NCI-H774 (cell line): ENCODE measurements around the gene PFKL.
"Not testable (repeated sequence)": the region's sequence is repeated elsewhere in the genome, so short reads cannot be mapped to it uniquely, and the experiment has no call there.

Source experiments
- DNase-seq: peaks from one replicate; lab custom pipeline; 2025; lab: John Stamatoyannopoulos, UW

Gene PFKL

DNA sequence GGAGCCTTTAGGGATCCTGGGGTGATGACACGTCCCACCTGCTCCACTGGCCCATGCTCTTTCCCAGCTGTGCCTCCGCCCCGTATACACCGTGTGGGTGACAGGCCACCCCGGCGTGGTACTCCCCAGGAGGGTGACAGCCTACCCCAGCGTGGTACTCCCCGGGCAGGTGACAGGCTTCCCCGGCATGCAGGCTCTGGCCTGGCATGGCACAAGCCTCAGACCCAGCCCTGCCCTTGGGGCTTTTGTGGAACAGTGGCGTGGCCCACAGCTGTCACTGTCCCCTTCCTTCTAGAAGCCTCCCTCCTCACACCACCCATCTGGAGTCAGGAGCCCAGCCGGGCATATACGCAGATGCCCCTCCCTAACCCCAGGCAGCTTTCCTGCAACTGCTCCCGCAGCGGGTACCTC lies 4.7 kb upstream of the PFKL start:
- no peak for DNase-seq

DNA sequence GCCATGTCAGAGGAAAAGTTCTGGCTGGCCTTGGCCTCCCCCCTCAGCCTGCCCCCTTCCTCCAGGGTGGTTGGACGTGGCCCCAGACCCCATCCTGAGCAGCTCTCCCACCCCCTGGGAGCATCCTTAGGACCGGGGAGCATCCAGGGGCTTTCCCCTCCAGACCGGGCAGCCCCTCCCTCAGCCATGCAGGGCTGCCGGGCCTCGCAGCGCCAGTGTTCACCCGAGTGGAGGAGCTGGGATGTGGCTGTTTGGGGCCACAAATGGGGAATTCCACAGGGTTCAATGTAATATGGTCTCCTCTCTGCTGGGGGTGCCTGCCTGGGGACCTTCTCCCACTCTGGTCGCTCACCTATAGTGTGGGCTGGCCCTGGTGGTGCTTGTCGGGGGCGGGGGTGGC lies 4.2 kb upstream of the PFKL start:
- no peak for DNase-seq

DNA sequence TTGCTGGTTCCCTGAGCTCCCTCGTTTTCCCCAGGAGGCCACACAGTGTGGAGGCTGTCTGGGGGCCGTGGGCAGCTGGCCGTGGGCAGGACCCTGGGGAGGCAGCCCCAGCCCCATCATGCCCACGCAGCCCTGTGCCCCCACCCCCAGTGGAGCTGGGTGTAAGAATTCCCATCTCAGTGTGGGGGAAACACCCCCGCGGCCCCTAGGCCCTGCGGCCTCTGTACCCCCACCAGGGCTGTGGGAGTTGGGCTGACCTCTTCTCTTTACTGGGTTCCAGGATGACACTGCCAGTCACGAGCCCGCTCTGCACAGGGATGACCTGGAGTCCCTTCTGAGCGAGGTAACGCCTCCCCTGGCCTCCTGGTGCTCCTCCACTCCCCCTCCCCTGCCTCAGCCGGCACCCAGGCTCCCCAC lies 3.7 kb upstream of the PFKL start:
- no peak for DNase-seq

DNA sequence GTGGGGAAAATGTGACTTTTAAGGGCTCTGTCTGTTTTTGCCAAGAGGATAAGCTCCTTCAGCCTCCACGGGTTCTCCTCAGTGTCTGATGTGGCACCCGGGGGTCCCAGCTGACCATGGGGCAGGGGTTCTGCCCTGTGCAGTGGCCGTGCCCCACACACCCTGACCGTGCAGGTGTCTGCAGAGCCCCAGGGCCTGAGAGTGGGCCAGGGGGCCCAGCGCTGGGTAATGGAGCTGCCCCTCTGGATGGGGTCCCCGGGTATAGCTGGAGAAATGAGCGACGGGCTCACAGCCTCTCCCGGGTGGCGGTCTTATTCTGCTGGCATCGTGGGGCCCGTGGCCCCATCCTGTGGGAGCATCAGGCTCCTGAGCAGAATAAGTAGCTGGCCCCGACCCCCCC lies 2.9 kb upstream of the PFKL start:
- no peak for DNase-seq

DNA sequence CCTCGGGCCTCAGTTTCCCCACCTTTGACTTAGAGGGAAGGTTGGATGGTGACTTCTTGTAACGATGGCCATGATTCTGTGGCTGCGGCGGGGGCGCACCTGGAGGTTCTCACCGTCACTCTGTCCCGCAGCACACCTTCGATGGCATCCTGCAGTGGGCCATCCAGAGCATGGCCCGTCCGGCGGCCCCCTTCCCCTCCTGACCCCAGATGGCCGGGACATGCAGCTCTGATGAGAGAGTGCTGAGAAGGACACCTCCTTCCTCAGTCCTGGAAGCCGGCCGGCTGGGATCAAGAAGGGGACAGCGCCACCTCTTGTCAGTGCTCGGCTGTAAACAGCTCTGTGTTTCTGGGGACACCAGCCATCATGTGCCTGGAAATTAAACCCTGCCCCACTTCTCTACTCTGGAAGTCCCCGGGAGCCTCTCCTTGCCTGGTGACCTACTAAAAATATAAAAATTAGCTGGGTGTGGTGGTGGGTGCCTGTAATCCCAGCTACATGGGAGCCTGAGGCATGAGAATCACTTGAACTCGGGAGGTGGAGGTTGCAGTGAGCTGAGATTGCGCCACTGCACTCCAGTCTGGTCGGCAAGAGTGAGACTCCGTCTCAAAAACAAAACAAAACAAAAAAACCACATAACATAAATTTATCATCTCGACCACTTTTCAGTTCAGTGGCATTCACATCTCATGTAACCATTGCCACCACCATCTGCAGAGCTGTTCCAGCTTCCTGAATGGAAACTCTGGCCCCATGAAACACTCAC lies 2.1 kb upstream of the PFKL start:
- DNase-seq: peak; percentile 28

DNA sequence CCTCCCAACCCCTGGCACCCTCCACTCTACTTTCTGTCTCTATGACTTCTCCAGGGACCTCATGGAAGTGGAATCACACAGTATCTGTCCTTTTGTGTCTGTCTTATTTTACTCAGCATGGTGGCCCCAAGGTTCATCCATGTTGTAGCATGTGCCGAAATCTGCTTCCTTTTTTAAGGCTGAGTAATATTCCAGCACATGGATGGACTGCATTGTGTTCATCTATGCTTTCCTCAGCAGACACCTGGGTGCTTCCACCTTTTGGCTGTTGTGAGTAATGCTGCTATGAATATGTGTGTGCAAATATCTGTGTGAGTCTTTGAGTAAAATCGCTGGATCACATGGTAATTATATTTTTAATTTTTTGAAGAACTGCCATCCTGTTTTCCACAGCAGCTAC lies 1.6 kb upstream of the PFKL start:
- no peak for DNase-seq

DNA sequence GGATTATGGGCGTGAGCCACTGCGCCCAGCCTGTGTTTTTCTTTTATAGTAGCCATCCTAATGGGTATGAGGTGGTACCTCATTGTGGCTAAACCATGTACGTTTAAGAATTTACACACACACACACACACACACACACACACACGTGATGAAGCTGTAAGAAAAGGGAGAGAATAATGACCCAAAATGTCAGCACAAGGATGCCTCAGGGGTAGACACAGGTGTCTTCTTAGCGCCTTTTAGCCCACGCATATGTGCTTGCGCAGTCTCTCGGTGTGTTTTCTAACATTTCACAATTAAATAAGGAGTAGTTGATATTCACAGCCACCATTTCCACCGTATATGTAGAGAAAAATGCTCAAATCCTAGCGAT lies 782 bp upstream of the PFKL start:
- no peak for DNase-seq

DNA sequence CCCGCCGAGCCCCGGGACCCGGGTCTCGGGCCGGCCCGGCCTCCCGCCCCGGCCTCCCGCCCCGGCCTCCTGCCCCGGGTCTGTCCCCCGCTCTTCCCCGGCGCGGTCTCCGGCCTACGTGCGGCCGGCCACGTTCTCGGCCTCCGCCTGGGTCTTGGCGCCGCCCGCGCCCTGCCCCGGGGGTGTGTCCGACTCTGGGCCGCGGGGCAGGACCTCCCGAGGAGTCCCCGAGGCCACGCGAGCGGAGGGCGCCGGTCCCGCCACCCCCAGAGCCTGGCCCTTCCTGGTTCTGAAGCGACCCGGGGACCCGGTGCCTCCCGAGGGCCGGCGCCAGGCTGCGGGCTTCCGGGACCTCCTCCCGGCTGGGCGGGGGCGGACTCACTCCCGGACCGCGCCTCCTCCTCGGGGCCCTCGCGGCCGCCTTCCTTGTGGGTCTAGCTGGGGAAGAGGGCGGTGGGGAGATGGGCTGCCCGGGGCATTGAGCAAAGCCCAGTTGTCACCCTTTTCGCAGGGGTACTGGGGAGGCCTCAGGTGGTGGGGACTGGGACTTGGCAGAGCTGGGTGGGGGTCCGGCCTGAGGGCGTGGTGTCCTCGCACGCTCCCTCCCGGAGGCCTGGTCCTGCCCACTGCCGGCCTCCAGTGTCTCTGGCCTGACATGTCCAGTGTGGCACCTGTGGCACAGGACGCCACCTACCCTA lies 558 bp downstream of the PFKL start:
- DNase-seq: peak; percentile 3

DNA sequence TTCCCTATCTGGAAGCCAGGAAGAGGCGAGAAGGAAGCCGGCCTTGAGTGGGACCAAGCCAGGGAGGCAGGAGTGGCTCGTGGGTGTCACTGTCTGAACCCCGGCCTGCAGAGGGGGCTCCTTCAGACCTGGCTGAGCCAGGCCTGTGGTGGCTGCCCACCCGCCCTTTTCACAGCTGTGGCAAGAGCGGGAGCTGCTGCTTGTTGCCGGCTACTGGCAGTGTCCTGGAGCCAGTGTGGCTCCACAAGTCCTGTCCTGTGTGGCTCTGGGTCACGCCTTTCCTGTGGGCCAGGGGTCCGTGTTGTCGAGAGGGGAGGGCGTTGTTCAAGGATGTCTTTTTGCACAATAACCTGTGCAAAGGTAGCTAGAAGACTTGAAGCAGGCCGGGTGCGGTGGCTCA lies 1.3 kb downstream of the PFKL start:
- no peak for DNase-seq

DNA sequence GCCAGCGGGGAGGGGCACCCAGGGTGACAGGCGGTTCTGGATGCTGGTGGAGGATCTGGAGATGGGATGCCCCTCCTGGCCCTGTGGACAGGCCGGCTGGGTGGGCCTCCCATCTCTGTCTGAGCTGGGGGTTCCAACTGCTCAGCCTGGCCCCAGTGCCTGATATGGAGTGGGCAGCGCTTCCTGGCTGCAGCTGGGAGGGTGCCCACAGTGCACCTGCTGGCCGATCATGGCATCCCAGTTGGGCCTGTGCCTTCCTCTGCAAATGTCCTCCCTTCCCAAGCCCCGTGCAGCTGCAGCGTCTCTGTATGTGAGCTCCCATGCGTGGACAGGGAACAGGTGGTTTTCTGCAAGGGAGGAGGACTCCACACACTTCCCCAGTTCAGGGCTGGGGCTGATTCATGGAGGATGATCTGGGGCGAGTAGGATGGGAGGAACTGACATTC lies 2.1 kb downstream of the PFKL start:
- no peak for DNase-seq

DNA sequence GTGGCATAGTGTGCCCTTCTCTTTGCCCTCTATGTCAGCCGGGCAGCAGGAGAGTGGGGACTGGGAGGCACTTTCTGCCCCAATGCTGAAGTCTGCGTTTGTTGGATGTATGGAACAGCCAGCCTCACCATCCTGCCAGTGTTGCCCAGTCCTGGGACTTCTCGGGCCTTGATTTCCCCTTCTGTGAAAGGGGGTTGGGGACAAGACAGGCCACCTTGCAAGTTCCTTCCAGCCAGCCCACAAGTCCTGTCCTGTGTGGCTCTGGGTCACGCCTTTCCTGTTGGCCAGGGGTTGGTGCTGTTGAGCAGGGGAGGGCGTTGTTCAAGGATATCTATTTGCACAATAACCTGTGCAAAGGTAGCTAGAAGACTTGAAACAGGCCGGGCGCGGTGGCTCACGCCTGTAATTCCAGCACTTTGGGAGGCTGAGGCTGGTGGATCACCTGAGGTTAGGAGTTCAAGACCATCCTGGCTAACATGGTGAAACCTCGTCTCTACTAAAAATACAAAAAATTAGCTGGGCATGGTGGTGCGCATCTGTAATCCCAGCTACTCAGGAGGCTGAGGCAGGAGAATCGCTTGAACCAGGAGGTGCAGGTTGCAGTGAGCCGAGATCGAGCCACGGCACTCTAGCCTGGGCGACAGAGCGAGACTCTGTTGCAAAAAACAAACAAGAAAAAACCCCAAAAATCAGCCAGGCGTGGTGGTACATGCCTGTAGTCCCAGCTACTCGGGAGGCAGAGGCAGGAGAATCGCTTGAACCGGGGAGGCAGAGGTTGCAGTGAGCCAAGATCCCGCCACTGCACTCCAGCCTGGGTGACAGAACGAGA lies 2.9 kb downstream of the PFKL start:
- DNase-seq: not testable (repeated sequence)

DNA sequence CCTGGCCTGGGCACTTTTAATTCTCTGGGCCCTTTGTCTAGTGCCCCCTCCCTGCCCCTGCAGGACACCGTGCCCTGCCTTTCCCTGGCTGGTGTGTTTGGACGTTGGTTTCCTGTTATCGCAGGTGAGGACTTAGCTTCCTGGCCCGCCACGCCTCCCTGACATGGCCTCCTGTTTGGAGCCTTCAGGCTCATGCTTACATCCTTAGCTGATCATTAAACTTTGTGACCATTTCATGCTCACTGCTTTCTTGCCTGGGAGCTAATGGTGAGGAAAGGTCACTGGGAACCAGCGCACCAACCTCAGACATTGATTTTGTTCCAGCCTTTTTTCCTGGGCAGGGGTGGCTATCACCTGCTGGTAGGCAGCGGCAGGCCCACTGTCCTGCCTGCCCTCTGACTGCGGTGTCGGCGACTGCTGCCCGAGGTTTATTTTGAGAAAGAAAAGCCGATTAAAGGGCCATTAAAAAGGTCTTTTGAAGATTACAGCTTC lies 3.7 kb downstream of the PFKL start:
- DNase-seq: no peak

DNA sequence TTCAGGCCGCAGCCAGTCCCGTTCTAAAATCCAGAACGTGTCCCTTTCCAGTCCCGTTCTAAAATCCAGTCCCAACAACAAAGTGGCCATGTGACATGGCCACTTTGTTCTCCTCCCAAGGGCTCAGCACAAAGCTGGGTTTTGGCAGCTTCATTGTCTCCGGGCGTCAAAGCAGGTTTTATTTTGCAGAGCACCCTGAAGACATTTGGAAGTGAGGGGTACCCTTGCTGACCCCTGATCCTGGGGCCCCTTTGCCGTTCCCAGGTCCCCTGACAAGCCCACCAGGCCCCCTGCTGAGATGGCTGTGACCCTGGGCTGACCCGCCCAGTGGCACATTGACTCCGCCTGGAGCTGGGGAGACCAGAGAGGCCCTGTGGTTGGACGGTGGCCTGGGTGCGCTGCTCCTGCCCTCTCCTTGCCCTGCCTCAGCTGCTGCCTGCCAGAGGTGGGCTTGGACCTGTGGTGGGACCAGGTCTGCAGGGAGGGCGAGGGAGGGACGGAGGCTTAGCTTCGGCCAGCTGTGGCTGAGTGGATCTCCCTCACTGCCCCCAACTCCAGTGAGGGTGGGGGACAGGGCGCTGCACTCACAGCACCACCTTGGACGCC lies 4.3 kb downstream of the PFKL start:
- DNase-seq: no peak

DNA sequence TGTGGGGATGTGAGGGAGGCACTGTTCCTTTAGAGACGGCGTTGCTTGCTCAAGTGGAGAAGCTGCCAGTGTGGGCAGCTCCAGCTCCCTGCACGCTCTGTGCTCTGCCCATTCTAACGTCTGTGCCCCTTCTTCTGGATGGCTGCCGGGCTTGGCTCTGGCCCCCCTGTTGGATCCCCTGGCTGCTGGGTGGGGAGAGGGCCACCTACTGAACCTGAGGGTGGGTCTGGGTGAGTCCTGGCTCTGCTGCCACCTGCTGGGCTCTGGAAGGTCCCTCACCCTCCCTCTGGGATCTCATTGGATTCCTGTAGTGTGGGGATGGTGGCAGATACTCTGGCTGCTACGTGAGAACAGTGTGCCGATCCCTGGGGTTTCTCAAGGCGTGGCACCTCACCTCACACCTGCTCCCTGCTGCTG lies 5.0 kb downstream of the PFKL start:
- DNase-seq: no peak

DNA sequence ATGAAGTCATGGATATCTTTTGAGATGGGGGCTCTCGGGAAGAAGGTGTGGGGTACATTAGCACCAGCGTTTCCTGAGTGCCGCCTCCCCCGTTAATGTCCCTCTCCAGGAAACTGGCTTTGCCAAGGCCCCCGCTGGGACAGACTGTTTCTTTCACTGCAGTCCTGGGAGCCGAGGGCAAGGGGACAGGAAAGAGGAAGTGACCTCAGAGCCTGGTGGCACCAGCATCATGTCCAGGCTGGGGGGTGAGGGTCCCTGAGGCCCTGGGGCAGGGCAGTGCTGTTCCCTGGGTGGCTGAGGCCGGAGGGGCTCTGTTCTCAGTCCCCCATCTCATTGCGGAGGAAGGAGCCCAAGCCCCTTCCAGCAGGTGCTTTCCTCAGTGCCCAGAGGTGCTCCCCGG lies 5.8 kb downstream of the PFKL start:
- no peak for DNase-seq

DNA sequence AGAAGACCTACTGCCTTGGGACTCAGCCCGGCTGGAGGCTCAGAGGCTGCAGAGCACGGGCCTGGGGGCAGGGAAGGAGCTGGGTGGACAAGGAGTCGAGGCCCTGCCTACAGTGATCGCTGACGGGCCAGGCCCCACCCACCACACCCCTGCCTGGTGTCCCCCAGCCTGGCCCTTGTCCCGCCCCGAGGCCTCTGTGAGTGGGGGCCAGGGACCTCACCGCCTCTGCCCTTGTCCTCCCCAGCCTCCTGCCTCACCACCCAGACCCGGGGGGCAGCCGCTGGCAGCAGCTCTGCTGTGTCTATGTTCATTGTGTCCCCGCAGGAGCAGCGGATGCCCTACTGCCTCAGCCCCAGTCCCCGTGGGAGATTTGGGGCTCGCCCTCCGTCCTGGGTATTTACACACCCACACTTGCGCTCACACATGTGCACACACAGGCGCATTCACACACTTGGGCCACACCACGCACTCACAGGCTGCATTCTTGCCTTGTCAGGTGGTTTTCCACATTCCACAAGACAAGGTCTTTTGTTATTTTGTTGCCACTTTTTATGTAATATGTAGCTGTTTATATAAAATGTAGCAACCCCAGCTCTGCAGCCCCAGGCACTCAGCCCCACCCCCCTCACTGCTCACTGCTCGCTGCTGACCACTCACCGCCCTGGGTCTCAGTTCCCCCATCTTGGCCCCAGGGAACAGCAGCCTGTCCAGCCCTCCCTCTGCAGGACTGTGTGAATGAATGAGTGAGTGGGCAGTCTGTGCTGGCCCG lies 7.3 kb downstream of the PFKL start:
- no peak for DNase-seq

DNA sequence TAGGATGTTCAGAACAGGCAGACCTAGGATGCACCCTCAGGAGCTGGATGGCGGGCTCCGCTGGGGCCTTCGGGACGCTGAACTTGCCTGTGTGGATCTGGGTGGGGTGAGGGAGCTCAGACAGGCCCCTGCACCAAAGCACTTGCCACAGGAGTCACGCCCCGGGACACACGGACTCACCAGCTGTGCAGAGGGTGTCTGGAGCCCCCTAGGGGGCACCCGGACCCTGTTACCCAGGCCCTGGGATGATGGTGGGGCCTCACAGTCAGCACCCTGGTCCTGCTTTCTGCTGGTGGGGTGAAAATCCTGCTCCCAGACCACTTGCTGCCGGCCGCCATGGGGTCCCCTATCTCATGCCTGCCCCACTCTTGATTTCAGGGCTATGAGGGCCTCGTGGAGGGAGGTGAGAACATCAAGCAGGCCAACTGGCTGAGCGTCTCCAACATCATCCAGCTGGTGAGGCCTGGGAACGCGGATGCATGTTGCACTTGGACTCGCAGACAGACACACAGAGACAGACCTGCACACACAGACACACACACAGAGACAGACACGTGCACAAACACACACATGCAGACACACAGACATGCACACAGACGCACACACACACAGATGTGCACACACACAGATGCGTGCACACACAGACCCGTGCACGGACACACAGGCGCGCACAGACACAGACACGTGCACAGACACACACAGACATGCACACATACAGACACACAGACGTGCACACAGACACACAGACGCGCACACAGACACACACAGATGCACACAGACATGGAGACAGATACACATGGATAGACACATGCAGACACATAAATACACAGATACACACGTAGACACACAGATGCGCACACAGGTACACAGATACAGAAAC lies 11.0 kb downstream of the PFKL start:
- DNase-seq: no peak

DNA sequence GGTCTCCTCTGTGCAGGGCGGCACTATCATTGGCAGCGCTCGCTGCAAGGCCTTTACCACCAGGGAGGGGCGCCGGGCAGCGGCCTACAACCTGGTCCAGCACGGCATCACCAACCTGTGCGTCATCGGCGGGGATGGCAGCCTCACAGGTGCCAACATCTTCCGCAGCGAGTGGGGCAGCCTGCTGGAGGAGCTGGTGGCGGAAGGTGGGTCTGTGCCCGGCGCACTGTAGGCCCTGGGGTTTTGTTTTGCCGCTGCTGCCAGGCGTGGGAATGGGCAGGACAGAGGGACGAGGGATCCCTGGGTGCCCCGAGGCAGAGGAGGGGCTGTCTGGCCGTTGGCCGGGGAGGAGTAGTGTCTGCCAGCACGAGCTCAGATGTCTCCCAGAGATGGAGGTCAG lies 12.2 kb downstream of the PFKL start:
- no peak for DNase-seq

DNA sequence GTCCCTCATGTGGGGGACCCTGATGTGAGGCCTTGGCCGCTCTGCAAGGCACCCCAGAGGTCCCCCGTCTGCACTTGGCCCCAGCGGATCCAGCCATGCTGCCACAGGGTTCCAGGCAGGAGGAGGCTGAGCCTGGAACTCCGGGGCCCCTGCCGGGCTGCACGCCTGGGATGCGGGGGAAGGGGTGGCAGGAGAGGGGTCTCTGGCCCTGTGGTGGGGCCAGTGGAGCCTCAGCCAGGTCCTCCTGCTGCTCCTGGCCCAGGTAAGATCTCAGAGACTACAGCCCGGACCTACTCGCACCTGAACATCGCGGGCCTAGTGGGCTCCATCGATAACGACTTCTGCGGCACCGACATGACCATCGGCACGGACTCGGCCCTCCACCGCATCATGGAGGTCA lies 12.9 kb downstream of the PFKL start:
- DNase-seq: no peak

DNA sequence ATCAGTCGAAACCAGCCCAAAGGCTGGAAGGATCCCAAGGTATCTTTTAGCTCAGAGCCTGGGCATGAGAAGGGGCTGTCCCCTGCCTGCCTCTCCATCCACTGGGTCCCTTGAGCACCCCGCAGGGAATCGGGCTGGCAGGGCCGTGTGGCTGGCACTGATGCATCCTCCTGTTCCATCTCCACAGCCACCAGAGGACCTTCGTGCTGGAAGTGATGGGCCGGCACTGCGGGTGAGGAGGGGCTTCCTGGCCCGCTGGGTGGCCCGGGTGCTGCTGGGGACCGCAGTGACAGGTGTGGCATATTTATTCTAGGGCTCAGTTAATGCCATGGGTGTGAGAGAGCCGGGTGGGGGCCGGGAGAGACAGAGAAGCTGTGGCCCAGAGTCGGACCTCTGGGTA lies 13.6 kb downstream of the PFKL start:
- DNase-seq: no peak

DNA sequence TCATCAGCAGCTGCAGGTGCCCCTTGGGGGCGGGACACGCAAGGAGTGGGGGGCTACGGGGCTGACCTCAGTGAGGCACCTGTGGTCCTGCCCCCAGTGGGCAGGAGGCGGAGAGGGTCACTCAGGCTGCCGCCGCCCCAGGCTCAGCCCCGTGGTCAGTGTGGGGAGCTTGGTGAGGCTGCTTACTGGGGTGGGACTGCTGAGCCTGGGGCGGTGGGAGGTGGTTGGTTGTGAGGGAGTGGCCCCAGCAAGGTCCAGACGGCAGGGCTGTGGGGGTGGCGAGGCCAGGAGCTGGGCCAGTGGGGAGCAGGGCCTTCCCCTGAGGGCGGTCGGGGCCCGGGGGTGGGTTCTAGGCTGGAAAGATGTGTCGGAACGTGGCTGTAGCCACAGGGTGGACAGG lies 14.3 kb downstream of the PFKL start:
- no peak for DNase-seq
